Glutamatergic neuron (in vitro differentiated cells): ENCODE data around the gene TSSK6. TPM values are rescaled to one million over a fixed set of nuclear protein-coding genes. Genes with fewer than 3 reads are reported as not detected.

Experiments
- DNase-seq: peaks from one replicate; pipeline ENCODE4 v3.0.0; 2022
- H3K27ac Mint-ChIP-seq: one replicate; pipeline ENCODE4 v1.8.0; 2020; ENCODE audit warnings: mild to moderate bottlenecking, mixed read lengths, inconsistent platforms; ENCODE audit not compliant: unreplicated experiment
- H3K27me3 Mint-ChIP-seq: one replicate; pipeline ENCODE4 v1.8.0; 2020; ENCODE audit warnings: mild to moderate bottlenecking, moderate library complexity, mixed read lengths, inconsistent platforms; ENCODE audit not compliant: unreplicated experiment
- H3K36me3 Mint-ChIP-seq: one replicate; pipeline ENCODE4 v1.8.0; 2020; ENCODE audit warnings: mild to moderate bottlenecking, mixed read lengths, inconsistent platforms; ENCODE audit not compliant: unreplicated experiment
- H3K4me1 Mint-ChIP-seq: one replicate; pipeline ENCODE4 v1.8.0; 2020; ENCODE audit warnings: mild to moderate bottlenecking, low read depth, mixed read lengths, inconsistent platforms; ENCODE audit not compliant: unreplicated experiment
- H3K4me3 Mint-ChIP-seq: one replicate; pipeline ENCODE4 v1.8.0; 2020; ENCODE audit warnings: mild to moderate bottlenecking, mixed read lengths, inconsistent platforms; ENCODE audit not compliant: unreplicated experiment
- H3K9me3 Mint-ChIP-seq: one replicate; pipeline ENCODE4 v1.8.0; 2020; ENCODE audit warnings: mild to moderate bottlenecking, moderate library complexity, mixed read lengths, inconsistent platforms; ENCODE audit not compliant: unreplicated experiment
- total RNA-seq: library from RNA; stranded (reverse); fragmentation: NEBNext Ultra II Directional; extraction: Animal tissue kit (Norgen Biotek cat#: 25700); gene quantifications from one replicate; pipeline ENCODE4 v1.2.1, GENCODE V29; 2021; ENCODE audit not compliant: unreplicated experiment
- TF ChIP-seq, protein P1 (sequence below): fragments of 200-600 bp; sonication (generic); IDR thresholded peaks from one replicate; pipeline ENCODE4 v1.5.0; 2021; ENCODE audit not compliant: partially characterized antibody, unreplicated experiment

Gene TSSK6
- total RNA-seq, 1 donor from 2014 or later, result 1.7 TPM

GRCh38 chr19:19500975-19501644 lies 14.2 kb downstream of the TSSK6 start:
- DNase-seq, result no peak
- H3K36me3 Mint-ChIP-seq, result no peaks in the 10 kb centered on the region

DNA sequence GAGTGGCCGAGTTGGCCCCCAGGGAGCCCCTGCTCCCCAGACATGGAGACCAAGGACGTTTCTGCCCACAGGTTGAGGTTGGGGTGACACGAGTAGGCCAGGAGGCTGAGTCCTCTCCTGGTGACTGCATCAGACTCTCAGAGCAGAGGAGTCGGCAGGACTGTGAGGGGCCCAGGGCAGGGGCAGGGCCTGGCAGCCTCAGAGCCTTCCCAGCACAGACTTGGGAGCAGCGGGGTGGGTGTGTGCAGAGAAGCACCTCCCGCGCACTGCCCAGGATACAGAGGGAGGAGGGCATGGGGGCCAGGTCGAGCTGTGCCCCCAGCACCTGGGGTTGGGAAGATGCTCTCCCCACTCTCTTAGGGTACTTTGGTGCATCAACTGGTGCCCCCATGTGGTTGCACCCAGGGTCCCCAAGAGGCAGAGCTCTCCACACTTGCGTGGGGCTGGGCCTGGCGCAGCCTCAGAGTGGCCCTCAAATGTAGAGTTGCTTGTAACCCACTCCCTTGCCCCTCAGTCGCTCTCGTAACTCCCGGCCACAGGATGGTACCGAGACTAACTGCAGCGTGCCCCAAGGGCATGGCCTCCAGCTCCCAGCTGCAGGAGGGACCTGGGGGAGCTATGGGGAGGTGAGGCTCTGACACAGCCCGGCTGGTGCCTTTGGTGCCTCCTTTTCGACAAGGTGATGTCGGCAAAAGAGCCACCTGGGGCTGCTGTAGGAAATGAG lies 15.9 kb downstream of the TSSK6 start:
- no peaks in the 10 kb centered on the region for H3K4me1 Mint-ChIP-seq
- DNase-seq, result no peak
- TF ChIP-seq, protein P1, sequence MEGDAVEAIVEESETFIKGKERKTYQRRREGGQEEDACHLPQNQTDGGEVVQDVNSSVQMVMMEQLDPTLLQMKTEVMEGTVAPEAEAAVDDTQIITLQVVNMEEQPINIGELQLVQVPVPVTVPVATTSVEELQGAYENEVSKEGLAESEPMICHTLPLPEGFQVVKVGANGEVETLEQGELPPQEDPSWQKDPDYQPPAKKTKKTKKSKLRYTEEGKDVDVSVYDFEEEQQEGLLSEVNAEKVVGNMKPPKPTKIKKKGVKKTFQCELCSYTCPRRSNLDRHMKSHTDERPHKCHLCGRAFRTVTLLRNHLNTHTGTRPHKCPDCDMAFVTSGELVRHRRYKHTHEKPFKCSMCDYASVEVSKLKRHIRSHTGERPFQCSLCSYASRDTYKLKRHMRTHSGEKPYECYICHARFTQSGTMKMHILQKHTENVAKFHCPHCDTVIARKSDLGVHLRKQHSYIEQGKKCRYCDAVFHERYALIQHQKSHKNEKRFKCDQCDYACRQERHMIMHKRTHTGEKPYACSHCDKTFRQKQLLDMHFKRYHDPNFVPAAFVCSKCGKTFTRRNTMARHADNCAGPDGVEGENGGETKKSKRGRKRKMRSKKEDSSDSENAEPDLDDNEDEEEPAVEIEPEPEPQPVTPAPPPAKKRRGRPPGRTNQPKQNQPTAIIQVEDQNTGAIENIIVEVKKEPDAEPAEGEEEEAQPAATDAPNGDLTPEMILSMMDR, result no peak
- no peak overlapping the region for H3K27ac Mint-ChIP-seq
- H3K4me3 Mint-ChIP-seq, result no peak overlapping the region
- H3K36me3 Mint-ChIP-seq, result no peaks in the 10 kb centered on the region
- H3K9me3 Mint-ChIP-seq, result peaks cover 21% of the 10 kb centered on the region
- H3K27me3 Mint-ChIP-seq, result peaks cover 11% of the 10 kb centered on the region

More at GRCh38 chr19:19500975-19501644, 14.2 kb downstream of the TSSK6 start:
- Mint-ChIP-seq H3K4me1 (no peaks in the 10 kb centered on the region), H3K27me3 (peaks cover 11% of the 10 kb centered on the region), H3K27ac (no peak overlapping the region), H3K4me3 (no peak overlapping the region), H3K9me3 (peaks cover 21% of the 10 kb centered on the region)
- TF ChIP-seq, protein P1, result no peak

GRCh38 chr19:19498255-19498991 lies 16.9 kb downstream of the TSSK6 start:
- Mint-ChIP-seq H3K4me3 (no peak overlapping the region), H3K4me1 (peaks cover 5% of the 10 kb centered on the region), H3K27ac (no peak overlapping the region), H3K9me3 (peaks cover 19% of the 10 kb centered on the region), H3K36me3 (no peaks in the 10 kb centered on the region), H3K27me3 (peaks cover 11% of the 10 kb centered on the region)
- no peak for DNase-seq
- TF ChIP-seq, protein P1, result no peak

DNA sequence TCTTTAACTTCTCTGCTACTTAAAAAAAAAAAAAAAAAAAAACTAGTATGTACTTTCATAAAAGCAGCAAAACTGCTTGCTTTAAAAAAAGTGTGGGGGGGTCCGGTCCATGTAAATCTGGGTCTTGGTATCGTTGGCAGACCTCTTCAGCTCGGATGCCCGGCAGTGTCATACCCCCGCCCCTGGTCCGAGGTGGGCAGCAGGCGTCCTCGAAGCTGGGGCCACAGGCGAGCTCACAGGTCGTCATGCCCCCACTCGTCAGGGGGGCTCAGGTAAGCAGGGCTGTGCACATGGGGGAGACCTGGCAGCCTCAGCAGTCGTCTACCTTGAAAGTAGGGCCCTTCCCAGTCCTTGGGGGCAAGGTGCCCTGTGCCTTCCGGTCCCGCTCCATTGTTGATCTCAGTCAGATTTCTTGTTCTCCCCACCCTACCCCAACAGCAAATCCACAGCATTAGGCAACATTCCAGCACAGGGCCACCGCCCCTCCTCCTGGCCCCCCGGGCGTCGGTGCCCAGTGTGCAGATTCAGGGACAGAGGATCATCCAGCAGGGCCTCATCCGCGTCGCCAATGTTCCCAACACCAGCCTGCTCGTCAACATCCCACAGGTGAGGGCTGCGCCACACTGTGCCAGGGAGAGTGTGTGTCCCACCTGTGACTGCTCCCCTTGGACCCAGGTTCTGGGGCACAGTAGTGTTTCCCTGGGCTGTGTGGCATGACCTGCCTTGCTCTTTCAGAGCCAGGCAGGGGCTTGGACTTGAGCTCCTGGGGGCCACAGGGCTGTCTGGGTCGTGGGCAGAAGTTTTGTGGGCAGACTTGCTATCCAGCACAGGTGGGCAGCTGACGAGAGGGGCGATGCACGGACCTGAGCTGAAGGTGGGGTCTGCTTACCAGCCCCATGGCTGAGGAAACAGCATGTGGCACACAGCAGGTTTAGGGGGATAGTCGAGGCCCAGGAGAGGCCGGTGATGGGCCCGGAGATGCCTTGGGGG lies 19.4 kb downstream of the TSSK6 start:
- Mint-ChIP-seq H3K4me3 (no peak overlapping the region), H3K4me1 (peaks cover 5% of the 10 kb centered on the region), H3K9me3 (peaks cover 13% of the 10 kb centered on the region), H3K27ac (no peak overlapping the region), H3K27me3 (peaks cover 9% of the 10 kb centered on the region), H3K36me3 (no peaks in the 10 kb centered on the region)
- DNase-seq, result no peak
- TF ChIP-seq, protein P1, result no peak
